Stimulated activated CD8-positive, alpha-beta memory T cell treated with anti-CD3 and anti-CD28 coated beads, Interleukin-15, amount 100 ng/mL, for 48 hours (primary cell): ENCODE results near the gene GTPBP10.
"Not testable (repeated sequence)": the region's sequence is repeated elsewhere in the genome, so short reads cannot be mapped to it uniquely, and the experiment has no call there.

ENCODE experiments used
- DNase-seq, 2 donors: peaks; one replicate each; pipeline ENCODE4 v3.0.0-alpha.2; 2020; ENCODE audit warnings: low read depth in 2 of 2

GTPBP10 gene

GRCh38 chr7:90346336-90347125 lies at the start of gene GTPBP10:
GTPBP10 (plus strand) TSS chr7:90346716; CDS start chr7:90346742, 26 bp downstream.
- DNase-seq, result peak; percentile 86 to 91

- no peak for DNase-seq
These were observed 48.1 kb upstream of the GTPBP10 start for GRCh38 chr7:90298145-90299038.

GRCh38 chr7:90303241-90303640 lies 43.3 kb upstream of the GTPBP10 start:
- no peak for DNase-seq

GRCh38 chr7:90309872-90310271 lies 36.6 kb upstream of the GTPBP10 start:
- no peak for DNase-seq

GRCh38 chr7:90311175-90311574 lies 35.3 kb upstream of the GTPBP10 start:
- DNase-seq, result no peak

- DNase-seq, result no peak
These were observed 33.8 kb upstream of the GTPBP10 start for GRCh38 chr7:90312745-90313144.

- no peak for DNase-seq
These were observed 32.6 kb upstream of the GTPBP10 start for GRCh38 chr7:90313907-90314306.

- DNase-seq, result no peak
These were observed 26.5 kb upstream of the GTPBP10 start for GRCh38 chr7:90320014-90320413.

- DNase-seq, result no peak
These were observed 26.1 kb upstream of the GTPBP10 start for GRCh38 chr7:90320418-90320800.

- DNase-seq, result no peak
These were observed 25.6 kb upstream of the GTPBP10 start, which contains the start of gene FAM237B for GRCh38 chr7:90320801-90321494. FAM237B (minus strand) TSS chr7:90321304; CDS start chr7:90319748, 1,556 bp downstream.

GRCh38 chr7:90322837-90323236 lies 23.7 kb upstream of the GTPBP10 start:
- no peak for DNase-seq

- no peak for DNase-seq
These were observed 20.0 kb upstream of the GTPBP10 start for GRCh38 chr7:90326500-90326899.

GRCh38 chr7:90334193-90334843 lies 12.2 kb upstream of the GTPBP10 start:
- DNase-seq, result no peak

- DNase-seq, result not testable (repeated sequence)
These were observed 11.6 kb upstream of the GTPBP10 start for GRCh38 chr7:90334926-90335325.

GRCh38 chr7:90337106-90337505 lies 9.4 kb upstream of the GTPBP10 start:
- no peak for DNase-seq

- DNase-seq, result no peak
These were observed 1.5 kb upstream of the GTPBP10 start for GRCh38 chr7:90345016-90345415.

GRCh38 chr7:90345595-90346335 lies 751 bp upstream of the GTPBP10 start:
- DNase-seq, result no peak

- DNase-seq, result no peak
These were observed 1.2 kb downstream of the GTPBP10 start for GRCh38 chr7:90347759-90348158.

GRCh38 chr7:90349305-90349704 lies 2.8 kb downstream of the GTPBP10 start:
- DNase-seq, result no peak

- DNase-seq, result not testable (repeated sequence)
These were observed 3.5 kb downstream of the GTPBP10 start for GRCh38 chr7:90350032-90350431.

- no peak for DNase-seq
These were observed 5.5 kb downstream of the GTPBP10 start for GRCh38 chr7:90351987-90352386.
